IMR-90 (cell line): ENCODE data around the gene RHPN2. TPM values are rescaled to one million over a fixed set of nuclear protein-coding genes. Genes with fewer than 3 reads are reported as not detected.

Experiments used
- ATAC-seq: fragments of 200-7000 bp; cut with Tn5 transposase; 2 replicates; pipeline ENCODE4 v1.9.1; 2020; ENCODE audit warnings: low read depth, mild to moderate bottlenecking, moderate library complexity
- BruUV-seq: library from RNA; stranded (reverse); fragments of 400-500 nt; replicated peaks from 2 replicates; lab custom pipeline; 2021; lab: Mats Ljungman, UMichigan
- CTCF ChIA-PET: fragments of 300-600 bp; formaldehyde crosslinking; extraction: SDS; loops from one replicate; lab custom pipeline; 2021; ENCODE audit warnings: antibody characterized with exemption; lab: Yijun Ruan, JAX
- POLR2A ChIA-PET: fragments of 300-600 bp; sonication (Branson Sonifier 250); formaldehyde crosslinking; loops from one replicate; lab custom pipeline; 2022; ENCODE audit warnings: antibody characterized with exemption; ENCODE audit not compliant: unreplicated experiment; lab: Charles Lee
- DNase-seq: peaks from one replicate; pipeline ENCODE4 v3.0.0; 2013
- H2AFZ ChIP-seq: replicated peaks from 2 replicates; pipeline ENCODE3; 2013; ENCODE audit warnings: low read length, mild to moderate bottlenecking; ENCODE audit not compliant: poor library complexity
- H2AK5ac ChIP-seq: 2 replicates; pipeline ENCODE4 v1.6.1; 2013; ENCODE audit warnings: low read depth, low read length, inconsistent platforms
- H2AK9ac ChIP-seq: replicated peaks from 2 replicates; pipeline ENCODE3; 2013; ENCODE audit warnings: mild to moderate bottlenecking, low read depth, low read length, moderate library complexity; ENCODE audit not compliant: poor library complexity
- H2BK120ac ChIP-seq: 2 replicates; pipeline ENCODE4 v1.6.1; 2013; ENCODE audit warnings: low read depth, low read length, inconsistent platforms
- H2BK15ac ChIP-seq: 3 replicates; pipeline ENCODE4 v1.6.1; 2013; ENCODE audit warnings: low read depth, low read length, inconsistent platforms
- H2BK20ac ChIP-seq: 2 replicates; pipeline ENCODE4 v1.6.1; 2013; ENCODE audit warnings: low read depth, mild to moderate bottlenecking, inconsistent platforms, low read length, moderate library complexity
- H2BK5ac ChIP-seq: 2 replicates; pipeline ENCODE4 v1.6.1; 2013; ENCODE audit warnings: mild to moderate bottlenecking, low read depth, low read length, inconsistent platforms; ENCODE audit not compliant: poor library complexity, severe bottlenecking
- H3K14ac ChIP-seq: replicated peaks from 2 replicates; pipeline ENCODE4 v1.6.1; 2013; ENCODE audit warnings: low read depth, low read length, inconsistent platforms
- H3K18ac ChIP-seq: 2 replicates; pipeline ENCODE4 v1.6.1; 2013; ENCODE audit warnings: low read depth, low read length, control low read depth
- H3K23ac ChIP-seq: 2 replicates; pipeline ENCODE4 v1.6.1; 2013; ENCODE audit warnings: low read depth, low read length, inconsistent platforms
- H3K27ac ChIP-seq: 2 replicates; pipeline ENCODE4 v1.5.1; 2013; ENCODE audit warnings: mild to moderate bottlenecking, control low read depth, low read length; ENCODE audit not compliant: insufficient read depth
- H3K27me3 ChIP-seq: 2 replicates; pipeline ENCODE4 v1.6.1; 2013; ENCODE audit warnings: low read length; ENCODE audit not compliant: control insufficient read depth, insufficient read depth
- H3K36me3 ChIP-seq: 2 replicates; pipeline ENCODE4 v1.6.1; 2013; ENCODE audit warnings: low read length, mixed read lengths; ENCODE audit not compliant: control insufficient read depth, insufficient read depth
- H3K4ac ChIP-seq: 2 replicates; pipeline ENCODE4 v1.6.1; 2013; ENCODE audit warnings: low read depth, low read length, inconsistent platforms
- H3K4me1 ChIP-seq: 2 replicates; pipeline ENCODE4 v1.6.1; 2013; ENCODE audit warnings: low read length, mixed read lengths; ENCODE audit not compliant: control insufficient read depth, insufficient read depth
- H3K4me2 ChIP-seq: 2 replicates; pipeline ENCODE4 v1.6.1; 2013; ENCODE audit warnings: low read depth, mild to moderate bottlenecking, control low read depth, low read length, moderate library complexity
- H3K4me3 ChIP-seq: 2 replicates; pipeline ENCODE4 v1.5.1; 2013; ENCODE audit warnings: low read depth, mild to moderate bottlenecking, control low read depth, low read length, moderate library complexity; ENCODE audit not compliant: insufficient read depth
- H3K56ac ChIP-seq: 2 replicates; pipeline ENCODE4 v1.6.1; 2013; ENCODE audit warnings: low read length, inconsistent platforms; ENCODE audit not compliant: insufficient read depth; ENCODE audit errors: extremely low read depth
- H3K79me1 ChIP-seq, 2 experiments: 2 replicates each; pipeline ENCODE4 v1.6.1; 2013; ENCODE audit warnings: low read length in 2 of 2, inconsistent platforms in 1 of 2, low read depth in 1 of 2
- H3K9ac ChIP-seq: 2 replicates; pipeline ENCODE4 v1.6.1; 2013; ENCODE audit warnings: low read depth, low read length, control low read depth
- H3K9me1 ChIP-seq: 2 replicates; pipeline ENCODE4 v1.6.1; 2013; ENCODE audit warnings: low read length, inconsistent platforms; ENCODE audit not compliant: insufficient read depth
- H3K9me3 ChIP-seq: 2 replicates; pipeline ENCODE4 v1.6.1; 2013; ENCODE audit warnings: low read length; ENCODE audit not compliant: control insufficient read depth, insufficient read depth
- H4K20me1 ChIP-seq: 2 replicates; pipeline ENCODE4 v1.6.1; 2013; ENCODE audit warnings: low read length, inconsistent platforms; ENCODE audit not compliant: insufficient read depth
- H4K5ac ChIP-seq: 2 replicates; pipeline ENCODE4 v1.6.1; 2013; ENCODE audit warnings: mild to moderate bottlenecking, low read depth, low read length, control low read depth
- H4K8ac ChIP-seq, 2 experiments: 2 replicates each; pipeline ENCODE4 v1.6.1; 2013; ENCODE audit warnings: low read depth in 2 of 2, low read length in 2 of 2, control low read depth in 1 of 2, inconsistent platforms in 1 of 2
- H4K91ac ChIP-seq: 2 replicates; pipeline ENCODE4 v1.6.1; 2013; ENCODE audit warnings: low read depth, low read length, inconsistent platforms; ENCODE audit not compliant: insufficient read depth
- BHLHE40 ChIP-seq: fragments of 150-350 bp; IDR thresholded peaks from 2 replicates; pipeline ENCODE4 v1.6.1; 2016; ENCODE audit warnings: mild to moderate bottlenecking, low read depth, low read length
- CHD1 ChIP-seq: IDR thresholded peaks from 2 replicates; pipeline ENCODE4 v1.6.1; 2012; ENCODE audit warnings: low read depth, low read length, improper control_type of control experiment
- MAFK ChIP-seq: IDR thresholded peaks from 2 replicates; pipeline ENCODE4 v1.6.1; 2012; ENCODE audit warnings: low read depth, low read length, improper control_type of control experiment
- MAZ ChIP-seq: IDR thresholded peaks from 2 replicates; pipeline ENCODE4 v1.6.1; 2012; ENCODE audit warnings: low read depth, mild to moderate bottlenecking, low read length, improper control_type of control experiment, moderate library complexity, borderline replicate concordance
- MXI1 ChIP-seq: IDR thresholded peaks from 2 replicates; pipeline ENCODE4 v1.6.1; 2012; ENCODE audit warnings: low read depth, mild to moderate bottlenecking, low read length, moderate library complexity, borderline replicate concordance
- NFE2L2 ChIP-seq: fragments of 150-350 bp; IDR thresholded peaks from 2 replicates; pipeline ENCODE4 v1.6.1; 2016; ENCODE audit warnings: low read depth, mild to moderate bottlenecking, low read length
- RAD21 ChIP-seq: IDR thresholded peaks from 2 replicates; pipeline ENCODE4 v1.6.1; 2012; ENCODE audit warnings: low read length, improper control_type of control experiment
- RCOR1 ChIP-seq: IDR thresholded peaks from 2 replicates; pipeline ENCODE4 v1.6.1; 2012; ENCODE audit warnings: mild to moderate bottlenecking, low read length, improper control_type of control experiment; ENCODE audit not compliant: insufficient replicate concordance
- RFX5 ChIP-seq: IDR thresholded peaks from 2 replicates; pipeline ENCODE4 v1.8.0; 2012; ENCODE audit warnings: low read depth, mild to moderate bottlenecking, low read length, moderate library complexity
- SMC3 ChIP-seq: fragments of 150-350 bp; IDR thresholded peaks from 2 replicates; pipeline ENCODE4 v1.6.1; 2016; ENCODE audit warnings: low read depth, mild to moderate bottlenecking, antibody characterized with exemption, low read length, moderate library complexity
- WGBS, 2 experiments: methylation state at CpG; one replicate each; pipeline versions ENCODE4 v1.1.5 to v1.1.7; 2013; ENCODE audit warnings: missing lambda C conversion rate in 2 of 2; ENCODE audit not compliant: insufficient read length in 1 of 2; ENCODE audit errors: extremely low coverage in 2 of 2; 5-methylcytosine and 5-hydroxymethylcytosine counted together
- dilution Hi-C: fragments of 300-500 bp; cut with HindIII; formaldehyde crosslinking; loops from one replicate; pipeline ENCODE4 v1.14.3; 2018; ENCODE audit warnings: low sequenced_read_pairs; ENCODE audit not compliant: unreplicated experiment
- in situ Hi-C: fragments of 300-500 bp; cut with MboI; formaldehyde crosslinking; loops from 3 replicates; pipeline ENCODE4 v1.14.3; 2019; ENCODE audit warnings: low sequenced_read_pairs, inconsistent platforms, mixed read lengths
- intact Hi-C: fragments of 100-400 bp; cut with micrococcal nuclease; formaldehyde crosslinking; loops from 2 replicates; pipeline ENCODE4 v1.10.0; 2022
- polyA plus RNA-seq, 3 experiments: library from polyadenylated mRNA; depleted of rRNA; stranded (reverse); fragments of >200 nt; gene quantifications; 2 replicates each; pipeline ENCODE4 v1.2.3, GENCODE V29; 2012; ENCODE audit warnings: low replicate concordance in 1 of 3
- total RNA-seq: library from RNA; depleted of rRNA; stranded (reverse); fragments of >200 nt; gene quantifications from 2 replicates; pipeline ENCODE4 v1.2.3, GENCODE V29; 2012
- TF ChIP-seq, protein P1 (sequence below): conservative IDR thresholded peaks from 2 replicates; pipeline ENCODE4 v1.5.1; 2012; ENCODE audit warnings: mild to moderate bottlenecking, low read depth, low read length, improper control_type of control experiment
- TF ChIP-seq, protein P2 (sequence below): fragments of 150-350 bp; IDR thresholded peaks from 2 replicates; pipeline ENCODE4 v1.6.1; 2016; ENCODE audit warnings: low read depth, mild to moderate bottlenecking, low read length, moderate library complexity, borderline replicate concordance
- TF ChIP-seq, protein P3 (sequence below): fragments of 150-350 bp; IDR thresholded peaks from 2 replicates; pipeline ENCODE4 v1.6.1; 2017; ENCODE audit warnings: mild to moderate bottlenecking, antibody characterized with exemption, low read length, low read depth

The RHPN2 gene
- total and polyA plus RNA-seq, 2 of the 4 experiments (the other 2 are of a cell fraction): 2.3 to 4.0 TPM

DNA sequence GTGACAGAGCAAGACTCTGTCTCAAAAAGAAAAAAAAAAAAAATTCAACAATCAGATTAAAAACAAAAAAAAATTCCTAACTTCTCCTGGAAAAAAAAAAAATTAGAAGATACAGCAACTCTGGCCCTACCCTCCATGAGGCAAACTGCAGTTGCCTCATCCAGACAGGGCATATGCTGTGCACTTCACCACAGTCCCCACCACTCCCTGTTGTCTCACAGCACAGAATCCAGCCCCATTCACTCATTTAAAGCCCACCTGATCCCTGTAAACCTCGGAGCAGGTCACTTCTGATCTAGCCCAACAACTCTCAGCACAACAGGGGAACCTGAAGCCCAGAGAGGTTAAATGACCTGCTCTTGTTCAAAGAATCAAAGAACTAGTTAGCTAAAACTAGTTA lies 24.9 kb downstream of the RHPN2 start (continued):
- TF ChIP-seq RCOR1 (no peak), MAZ (no peak), SMC3 (no peak)

DNA sequence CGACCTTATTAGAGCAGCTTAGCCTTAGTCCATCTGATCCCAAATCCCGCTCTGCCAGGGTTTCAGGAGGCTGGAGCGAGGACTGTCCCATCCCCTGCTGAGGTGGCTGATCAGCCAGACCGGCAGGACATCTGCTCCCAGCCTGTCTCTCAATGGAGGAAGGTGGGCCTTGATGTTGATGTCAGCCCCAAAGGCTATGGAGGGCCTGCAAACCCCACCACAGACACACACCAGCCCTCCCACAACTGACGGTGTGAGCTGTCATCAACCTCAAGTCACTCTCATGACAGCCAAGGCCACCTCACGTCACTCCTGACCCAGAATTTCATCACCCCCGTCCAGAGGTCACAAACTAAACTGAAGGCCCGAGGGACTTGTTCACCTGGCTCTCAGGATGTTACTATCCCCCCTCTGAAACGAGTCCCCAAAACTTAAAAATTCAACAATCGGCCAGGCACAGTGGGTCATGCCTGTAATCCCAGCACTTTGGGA lies 25.5 kb downstream of the RHPN2 start:
- in situ Hi-C loops: no loop called here
- intact Hi-C loops: no loop called here
- H3K36me3 ChIP-seq: no peaks in the 10 kb centered on the region
- H3K79me1 ChIP-seq: no peaks in the 10 kb centered on the region; a peak in 1 of 4 replicates
- no peaks in the 10 kb centered on the region for H3K27me3 ChIP-seq
- DNase-seq: no peak
- no peak overlapping the region for H4K8ac ChIP-seq
- H4K20me1 ChIP-seq: no peaks in the 10 kb centered on the region
- TF ChIP-seq MXI1: no peak
- no peak for TF ChIP-seq CHD1
- TF ChIP-seq RFX5: no peak
- TF ChIP-seq RAD21: no peak
- TF ChIP-seq, protein P1, sequence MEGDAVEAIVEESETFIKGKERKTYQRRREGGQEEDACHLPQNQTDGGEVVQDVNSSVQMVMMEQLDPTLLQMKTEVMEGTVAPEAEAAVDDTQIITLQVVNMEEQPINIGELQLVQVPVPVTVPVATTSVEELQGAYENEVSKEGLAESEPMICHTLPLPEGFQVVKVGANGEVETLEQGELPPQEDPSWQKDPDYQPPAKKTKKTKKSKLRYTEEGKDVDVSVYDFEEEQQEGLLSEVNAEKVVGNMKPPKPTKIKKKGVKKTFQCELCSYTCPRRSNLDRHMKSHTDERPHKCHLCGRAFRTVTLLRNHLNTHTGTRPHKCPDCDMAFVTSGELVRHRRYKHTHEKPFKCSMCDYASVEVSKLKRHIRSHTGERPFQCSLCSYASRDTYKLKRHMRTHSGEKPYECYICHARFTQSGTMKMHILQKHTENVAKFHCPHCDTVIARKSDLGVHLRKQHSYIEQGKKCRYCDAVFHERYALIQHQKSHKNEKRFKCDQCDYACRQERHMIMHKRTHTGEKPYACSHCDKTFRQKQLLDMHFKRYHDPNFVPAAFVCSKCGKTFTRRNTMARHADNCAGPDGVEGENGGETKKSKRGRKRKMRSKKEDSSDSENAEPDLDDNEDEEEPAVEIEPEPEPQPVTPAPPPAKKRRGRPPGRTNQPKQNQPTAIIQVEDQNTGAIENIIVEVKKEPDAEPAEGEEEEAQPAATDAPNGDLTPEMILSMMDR: no peak
- TF ChIP-seq NFE2L2: no peak
- TF ChIP-seq RCOR1: no peak
- TF ChIP-seq MAFK: no peak
- TF ChIP-seq, protein P2, sequence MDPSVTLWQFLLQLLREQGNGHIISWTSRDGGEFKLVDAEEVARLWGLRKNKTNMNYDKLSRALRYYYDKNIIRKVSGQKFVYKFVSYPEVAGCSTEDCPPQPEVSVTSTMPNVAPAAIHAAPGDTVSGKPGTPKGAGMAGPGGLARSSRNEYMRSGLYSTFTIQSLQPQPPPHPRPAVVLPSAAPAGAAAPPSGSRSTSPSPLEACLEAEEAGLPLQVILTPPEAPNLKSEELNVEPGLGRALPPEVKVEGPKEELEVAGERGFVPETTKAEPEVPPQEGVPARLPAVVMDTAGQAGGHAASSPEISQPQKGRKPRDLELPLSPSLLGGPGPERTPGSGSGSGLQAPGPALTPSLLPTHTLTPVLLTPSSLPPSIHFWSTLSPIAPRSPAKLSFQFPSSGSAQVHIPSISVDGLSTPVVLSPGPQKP: no peak
- no peak for TF ChIP-seq SMC3
- TF ChIP-seq, protein P3, sequence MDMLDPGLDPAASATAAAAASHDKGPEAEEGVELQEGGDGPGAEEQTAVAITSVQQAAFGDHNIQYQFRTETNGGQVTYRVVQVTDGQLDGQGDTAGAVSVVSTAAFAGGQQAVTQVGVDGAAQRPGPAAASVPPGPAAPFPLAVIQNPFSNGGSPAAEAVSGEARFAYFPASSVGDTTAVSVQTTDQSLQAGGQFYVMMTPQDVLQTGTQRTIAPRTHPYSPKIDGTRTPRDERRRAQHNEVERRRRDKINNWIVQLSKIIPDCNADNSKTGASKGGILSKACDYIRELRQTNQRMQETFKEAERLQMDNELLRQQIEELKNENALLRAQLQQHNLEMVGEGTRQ: no peak
- no peak for TF ChIP-seq BHLHE40
- no peak overlapping the region for H2AK9ac ChIP-seq
- POLR2A ChIA-PET: no interaction called here
- CTCF ChIA-PET: no interaction called here
- H2BK20ac ChIP-seq: no peak overlapping the region
- no peaks in the 10 kb centered on the region for H3K4me1 ChIP-seq
- no peak for ATAC-seq
- no peak overlapping the region for H3K18ac ChIP-seq
- no peak overlapping the region for H4K5ac ChIP-seq
- no peak overlapping the region for H3K4ac ChIP-seq
- no peaks in the 10 kb centered on the region for H3K9me1 ChIP-seq
- dilution Hi-C loops: no loop called here
- H3K4me3 ChIP-seq: no peak overlapping the region
- H2BK120ac ChIP-seq: no peak overlapping the region
- H3K27ac ChIP-seq: no peak overlapping the region
- no peak overlapping the region for H3K23ac ChIP-seq
- no peak overlapping the region for H2BK15ac ChIP-seq
- no peak overlapping the region for H2AFZ ChIP-seq
- no peak overlapping the region for H4K91ac ChIP-seq
- BruUV-seq: no TSS peak
- no peak overlapping the region for H2BK5ac ChIP-seq
- no peak overlapping the region for H2AK5ac ChIP-seq
- WGBS, 2 experiments: 67% methylated on average over 2 of the region's 10 CpGs; no CpG with 5 or more reads in 1 of the 2 experiments
- H3K56ac ChIP-seq: no peak overlapping the region
- no peak overlapping the region for H3K9ac ChIP-seq
- no peaks in the 10 kb centered on the region for H3K9me3 ChIP-seq
- H3K4me2 ChIP-seq: no peak overlapping the region
- no peak overlapping the region for H3K14ac ChIP-seq
